ENCODE results near the gene TNNC2.

GRCh38 chr20:45842169-45842812, 15.2 kb upstream of the TNNC2 start:
- no peak for TF ChIP-seq CTCF (conservative IDR thresholded peaks at IDR 0.05; ENCODE audit: low read depth, low read length)
- no peak for TF ChIP-seq EZH2 (IDR thresholded peaks at IDR 0.05; ENCODE audit: borderline replicate concordance, low read depth, low read length, poor library complexity, severe bottlenecking)

Data from A673 (cell line).